Tibial nerve (tissue), 4 donors: Measurements from ENCODE around the gene RASIP1. TPM values are rescaled to one million over a fixed set of nuclear protein-coding genes. Genes with fewer than 3 reads are reported as not detected.

Source experiments
- DNase-seq, 2 donors: peaks; one replicate each; pipeline ENCODE4 v3.0.0-alpha.2; 2019; ENCODE audit warnings: low spot score in 2 of 2
- H3K27ac ChIP-seq, 4 donors: fragments of 200-600 bp; sonication (generic) in 3 of 4; one replicate each; pipeline ENCODE4 v1.5.1; 2017 to 2019; ENCODE audit warnings: mild to moderate bottlenecking in 1 of 4
- H3K27me3 ChIP-seq, 2 donors: fragments of 200-600 bp; sonication (generic) in 1 of 2; one replicate each; pipeline versions ENCODE4 v1.5.1 to v1.6.0; 2017 to 2019
- H3K36me3 ChIP-seq, 3 donors: fragments of 200-600 bp; sonication (generic); one replicate each; pipeline ENCODE4 v1.5.1; 2018 to 2019
- H3K4me1 ChIP-seq, 4 donors: fragments of 200-600 bp; sonication (generic) in 3 of 4; one replicate each; pipeline ENCODE4 v1.5.1; 2017 to 2019
- H3K4me3 ChIP-seq, 4 donors: fragments of 200-600 bp; sonication (generic) in 3 of 4; one replicate each; pipeline ENCODE4 v1.5.1; 2017 to 2019; ENCODE audit warnings: mild to moderate bottlenecking in 1 of 4, moderate library complexity in 1 of 4
- H3K9me3 ChIP-seq, 4 donors: fragments of 200-600 bp; sonication (generic) in 3 of 4; one replicate each; pipeline ENCODE4 v1.5.1; 2017 to 2019
- EP300 ChIP-seq, 2 donors: sonication (generic); formaldehyde crosslinking; IDR thresholded peaks; one replicate each; pipeline ENCODE4 v1.6.1; 2017; ENCODE audit warnings: antibody characterized with exemption in 2 of 2, mild to moderate bottlenecking in 1 of 2
- POLR2A ChIP-seq, 2 donors: fragments of 450-650 bp; IDR thresholded peaks; one replicate each; pipeline ENCODE4 v1.6.1; 2017; ENCODE audit warnings: antibody characterized with exemption in 2 of 2, mild to moderate bottlenecking in 2 of 2, moderate library complexity in 2 of 2
- WGBS, 2 donors: methylation state at CpG; one replicate each; pipeline ENCODE4 v1.1.5; 2018; 5-methylcytosine and 5-hydroxymethylcytosine counted together
- total RNA-seq, 4 donors: library from RNA; depleted of rRNA; stranded (reverse); fragments of >200 nt; gene quantifications; one replicate each; pipeline ENCODE4 v1.1.0, GENCODE V29; 2016
- TF ChIP-seq, protein P1 (sequence below), 5 experiments: fragments of 200-600 bp in 3 of 5; fragments of 450-650 bp in 2 of 5; sonication (generic) in 3 of 5; IDR thresholded peaks; one replicate each; pipeline ENCODE4 v1.5.1; 2016 to 2019; ENCODE audit warnings: antibody characterized with exemption in 5 of 5, mild to moderate bottlenecking in 3 of 5, moderate library complexity in 2 of 5

Gene RASIP1
- total RNA-seq, 4 donors from 2014 or later: 12.3 to 23.3 (median 19.8) TPM

DNA sequence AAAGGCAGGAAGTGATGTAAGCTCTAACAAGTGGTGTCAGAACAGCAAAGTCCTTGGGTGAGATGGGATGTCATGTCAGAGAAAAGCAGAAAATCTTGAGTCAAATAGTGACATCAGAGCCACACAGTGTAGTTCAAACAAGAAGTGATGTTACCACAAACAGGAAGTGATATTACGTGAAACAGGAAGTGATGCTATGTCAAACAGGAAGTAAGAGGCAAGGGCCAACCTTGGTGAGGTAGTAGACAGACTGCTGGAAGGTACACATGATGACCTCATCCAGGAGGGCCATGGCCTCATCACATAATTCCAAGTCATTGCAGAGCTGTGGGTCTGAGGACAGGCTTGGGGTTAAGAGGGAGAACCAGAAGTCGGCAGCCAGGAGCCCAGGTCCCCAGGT lies 13.9 kb downstream of the RASIP1 start:
- Histone ChIP-seq H3K27me3 (no peaks in the 10 kb centered on the region), H3K36me3 (peaks cover 0 to 4% (median 0%) of the 10 kb centered on the region in 3 donors), H3K27ac (peak overlapping the region in 1 of 4 donors; percentile 85), H3K9me3 (no peaks in the 10 kb centered on the region), H3K4me3 (no peak overlapping the region), H3K4me1 (peaks cover 0 to 22% (median 9%) of the 10 kb centered on the region in 4 donors)
- TF ChIP-seq POLR2A (IDR thresholded peaks at IDR 0.05) (no peak), EP300 (IDR thresholded peaks at IDR 0.05) (no peak)
- TF ChIP-seq, protein P1, sequence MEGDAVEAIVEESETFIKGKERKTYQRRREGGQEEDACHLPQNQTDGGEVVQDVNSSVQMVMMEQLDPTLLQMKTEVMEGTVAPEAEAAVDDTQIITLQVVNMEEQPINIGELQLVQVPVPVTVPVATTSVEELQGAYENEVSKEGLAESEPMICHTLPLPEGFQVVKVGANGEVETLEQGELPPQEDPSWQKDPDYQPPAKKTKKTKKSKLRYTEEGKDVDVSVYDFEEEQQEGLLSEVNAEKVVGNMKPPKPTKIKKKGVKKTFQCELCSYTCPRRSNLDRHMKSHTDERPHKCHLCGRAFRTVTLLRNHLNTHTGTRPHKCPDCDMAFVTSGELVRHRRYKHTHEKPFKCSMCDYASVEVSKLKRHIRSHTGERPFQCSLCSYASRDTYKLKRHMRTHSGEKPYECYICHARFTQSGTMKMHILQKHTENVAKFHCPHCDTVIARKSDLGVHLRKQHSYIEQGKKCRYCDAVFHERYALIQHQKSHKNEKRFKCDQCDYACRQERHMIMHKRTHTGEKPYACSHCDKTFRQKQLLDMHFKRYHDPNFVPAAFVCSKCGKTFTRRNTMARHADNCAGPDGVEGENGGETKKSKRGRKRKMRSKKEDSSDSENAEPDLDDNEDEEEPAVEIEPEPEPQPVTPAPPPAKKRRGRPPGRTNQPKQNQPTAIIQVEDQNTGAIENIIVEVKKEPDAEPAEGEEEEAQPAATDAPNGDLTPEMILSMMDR (IDR thresholded peaks at IDR 0.05): no peak
- no peak for DNase-seq
- 72 to 83% methylated on average over 2 of the region's 2 CpGs for WGBS, 2 donors

DNA sequence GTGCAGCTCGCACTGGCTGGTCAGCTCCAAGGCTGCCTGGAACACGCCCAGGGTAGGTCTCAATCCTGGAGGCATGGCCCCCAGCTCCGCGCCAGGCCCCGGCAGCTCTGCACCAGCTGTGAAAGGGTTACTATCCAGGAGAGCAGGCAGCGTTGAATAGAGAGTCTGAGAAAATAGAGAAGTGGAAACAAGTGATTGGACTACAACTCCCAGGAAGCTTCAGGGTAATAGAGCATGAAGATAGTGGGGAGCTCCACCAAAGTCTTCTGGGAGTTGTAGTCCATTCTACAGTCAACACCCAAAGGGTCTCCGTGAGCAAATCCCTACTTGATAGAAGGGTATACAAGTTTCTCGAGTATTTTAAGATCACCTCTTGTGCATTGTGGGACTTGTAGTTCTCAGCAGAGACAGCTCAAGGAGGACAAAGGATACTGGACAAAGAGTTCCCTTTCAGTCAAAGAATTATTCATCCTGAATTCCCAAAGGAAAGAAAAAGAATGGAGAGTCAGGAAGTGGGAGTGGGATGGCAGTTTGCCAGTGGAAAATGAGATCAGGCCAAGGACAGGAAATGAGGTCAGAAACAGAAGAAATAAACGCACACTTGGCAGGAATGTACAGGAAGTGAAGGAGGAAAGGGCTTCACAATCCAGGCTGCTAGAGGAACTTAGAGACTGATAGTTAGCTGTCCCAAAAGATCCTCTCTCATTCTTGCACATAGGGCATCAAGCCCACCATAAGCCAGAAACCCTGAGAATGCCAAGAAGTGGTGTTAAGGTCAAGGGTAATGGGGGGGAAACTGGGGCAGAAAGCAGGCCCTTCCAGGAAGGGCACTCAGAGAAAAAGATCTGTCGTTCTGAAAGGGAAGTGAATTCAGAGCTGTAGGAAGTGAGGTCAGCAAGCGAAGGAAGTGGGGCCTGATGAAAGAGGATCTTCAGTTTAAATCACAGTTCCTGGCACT lies 15.3 kb downstream of the RASIP1 start:
- H3K4me1 ChIP-seq: peaks cover 0 to 33% (median 11%) of the 10 kb centered on the region in 4 donors
- H3K4me3 ChIP-seq: no peak overlapping the region
- no peaks in the 10 kb centered on the region for H3K27me3 ChIP-seq
- peak overlapping the region; percentile 41 to 85 (median 76) for H3K27ac ChIP-seq
- peak in 1 of 2 donors; percentile 82 for DNase-seq
- no peaks in the 10 kb centered on the region for H3K9me3 ChIP-seq
- peaks cover 0 to 4% (median 0%) of the 10 kb centered on the region in 3 donors for H3K36me3 ChIP-seq
- WGBS, 2 donors: 29 to 38% methylated on average over 11 of the region's 11 CpGs
- TF ChIP-seq POLR2A (IDR thresholded peaks at IDR 0.05): no peak
- TF ChIP-seq, protein P1 (IDR thresholded peaks at IDR 0.05): no peak
- peak; percentile 84 to 86 for TF ChIP-seq EP300 (IDR thresholded peaks at IDR 0.05)

DNA sequence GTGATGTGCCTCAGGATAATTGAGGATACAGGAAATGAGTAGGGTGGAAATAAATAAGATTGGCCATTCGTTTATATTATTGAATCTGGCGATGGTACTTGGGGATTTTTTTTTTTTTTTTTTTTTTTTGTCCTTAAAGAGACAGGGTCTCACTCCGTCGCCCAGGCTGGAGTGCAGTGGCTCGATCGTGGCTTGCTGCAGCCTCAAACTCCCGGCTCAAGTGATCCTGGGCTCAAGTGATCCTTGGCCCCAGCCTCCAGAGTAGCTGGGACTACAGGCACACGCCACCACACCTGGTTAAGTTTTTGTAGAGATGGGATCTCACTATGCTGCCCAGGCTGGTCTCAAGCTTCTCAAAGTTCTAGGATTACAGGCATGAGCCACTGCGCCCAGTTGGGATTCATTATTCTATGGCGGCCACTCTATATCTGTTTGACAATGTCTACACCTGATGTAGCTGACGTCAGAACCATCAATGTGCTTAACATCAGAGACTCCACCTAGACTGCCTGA lies 18.2 kb downstream of the RASIP1 start:
- no peak for TF ChIP-seq POLR2A (IDR thresholded peaks at IDR 0.05)
- TF ChIP-seq EP300 (IDR thresholded peaks at IDR 0.05): no peak
- TF ChIP-seq, protein P1 (IDR thresholded peaks at IDR 0.05): no peak
- DNase-seq: no peak
- no peak overlapping the region for H3K27ac ChIP-seq
- H3K36me3 ChIP-seq: no peaks in the 10 kb centered on the region
- H3K4me3 ChIP-seq: no peak overlapping the region
- H3K4me1 ChIP-seq: peaks cover 0 to 61% (median 26%) of the 10 kb centered on the region in 4 donors
- H3K27me3 ChIP-seq: no peaks in the 10 kb centered on the region
- no peaks in the 10 kb centered on the region for H3K9me3 ChIP-seq
- WGBS, 2 donors: 81 to 82% methylated on average over 10 to 11 of the region's 11 CpGs

- Histone ChIP-seq H3K4me1 (peaks cover 0 to 75% (median 37%) of the 10 kb centered on the region in 4 donors), H3K4me3 (peak overlapping the region; percentile 36 to 63 (median 59)), H3K9me3 (no peaks in the 10 kb centered on the region), H3K27me3 (no peaks in the 10 kb centered on the region), H3K36me3 (no peaks in the 10 kb centered on the region), H3K27ac (peak overlapping the region; percentile 88 to 96 (median 92))
- peak; percentile 97 to 99 for DNase-seq
- WGBS, 2 donors: 15 to 22% methylated on average over 39 to 42 of the region's 42 CpGs
- TF ChIP-seq, protein P1 (IDR thresholded peaks at IDR 0.05): peak in 2 of 5 experiments; percentile 19 to 23
- TF ChIP-seq EP300 (IDR thresholded peaks at IDR 0.05) (peak; percentile 83 to 88), POLR2A (IDR thresholded peaks at IDR 0.05) (peak in 1 of 2 donors; percentile 24)
Observed at GRCh38 chr19:48720613-48721296, 19.7 kb downstream of the RASIP1 start.
